OCI-LY1 (cell line): ENCODE measurements around the gene GTF3C1.

ENCODE experiments used
- H2AFZ ChIP-seq: fragments of 200-600 bp; sonication (generic), shearing (Covaris generic); 2 replicates; pipeline ENCODE4 v1.6.0; 2014; ENCODE audit warnings: antibody characterized with exemption, mild to moderate bottlenecking, low read length
- H3F3A ChIP-seq: fragments of 200-600 bp; sonication (generic), shearing (Covaris generic); 2 replicates; pipeline ENCODE4 v1.6.0; 2014; ENCODE audit warnings: mild to moderate bottlenecking, antibody characterized with exemption, low read length, moderate library complexity; ENCODE audit not compliant: insufficient read depth
- H3K27ac ChIP-seq: fragments of 200-600 bp; sonication (generic); 2 replicates; pipeline ENCODE4 v1.5.1; 2014; ENCODE audit warnings: low read length, mixed run types, mild to moderate bottlenecking, low read depth; ENCODE audit not compliant: poor library complexity, severe bottlenecking
- H3K27me3 ChIP-seq: fragments of 200-600 bp; sonication (generic); 2 replicates; pipeline ENCODE4 v1.6.0; 2014; ENCODE audit warnings: antibody characterized with exemption, mild to moderate bottlenecking, low read length, moderate library complexity; ENCODE audit not compliant: insufficient read depth
- H3K36me3 ChIP-seq: fragments of 200-600 bp; sonication (generic); 2 replicates; pipeline ENCODE4 v1.6.1; 2014; ENCODE audit warnings: mild to moderate bottlenecking, antibody characterized with exemption, low read length, moderate library complexity, mixed read lengths; ENCODE audit not compliant: insufficient read depth
- H3K4me1 ChIP-seq: fragments of 200-600 bp; sonication (generic); 2 replicates; pipeline ENCODE4 v1.5.1; 2014; ENCODE audit warnings: mild to moderate bottlenecking, low read length, moderate library complexity; ENCODE audit not compliant: insufficient read depth, severe bottlenecking
- H3K4me2 ChIP-seq: fragments of 200-600 bp; sonication (generic), shearing (Covaris generic); 2 replicates; pipeline ENCODE4 v1.6.1; 2014; ENCODE audit warnings: low read length
- H3K4me3 ChIP-seq: fragments of 200-600 bp; sonication (generic); 2 replicates; pipeline ENCODE4 v1.5.1; 2014; ENCODE audit warnings: low read length, low read depth, mild to moderate bottlenecking, mixed read lengths; ENCODE audit not compliant: poor library complexity, severe bottlenecking
- H3K79me2 ChIP-seq: fragments of 200-600 bp; shearing (Covaris generic); 2 replicates; pipeline ENCODE4 v1.6.1; 2016; ENCODE audit warnings: mixed run types, low read length, mixed read lengths; ENCODE audit not compliant: insufficient read depth
- H3K9ac ChIP-seq: fragments of 200-600 bp; sonication (generic), shearing (Covaris generic); 2 replicates; pipeline ENCODE4 v1.6.1; 2014; ENCODE audit warnings: mild to moderate bottlenecking, low read length, mixed read lengths
- H3K9me2 ChIP-seq: fragments of 200-600 bp; sonication (generic), shearing (Covaris generic); 2 replicates; pipeline ENCODE4 v1.6.1; 2014; ENCODE audit warnings: low read depth, mild to moderate bottlenecking, low read length, mixed read lengths
- H3K9me3 ChIP-seq: fragments of 200-600 bp; shearing (Covaris generic); 2 replicates; pipeline ENCODE4 v1.6.1; 2014; ENCODE audit warnings: low read length, mixed read lengths
- H4K20me1 ChIP-seq: fragments of 200-600 bp; sonication (generic), shearing (Covaris generic); 2 replicates; pipeline ENCODE4 v1.6.0; 2016; ENCODE audit warnings: mild to moderate bottlenecking, low read length; ENCODE audit not compliant: insufficient read depth
- CTCF ChIP-seq: fragments of 200-600 bp; sonication (generic), shearing (Covaris generic); IDR thresholded peaks from 2 replicates; pipeline ENCODE4 v1.5.1; 2017; ENCODE audit warnings: mild to moderate bottlenecking, antibody characterized with exemption, low read length, moderate library complexity, mixed read lengths
- EZH2 ChIP-seq: fragments of 200-600 bp; sonication (generic), shearing (Covaris generic); IDR thresholded peaks from 2 replicates; pipeline ENCODE4 v1.8.0; 2017; ENCODE audit warnings: borderline replicate concordance, mixed run types, mild to moderate bottlenecking, antibody characterized with exemption, low read length, moderate library complexity, mixed read lengths

The GTF3C1 gene

DNA sequence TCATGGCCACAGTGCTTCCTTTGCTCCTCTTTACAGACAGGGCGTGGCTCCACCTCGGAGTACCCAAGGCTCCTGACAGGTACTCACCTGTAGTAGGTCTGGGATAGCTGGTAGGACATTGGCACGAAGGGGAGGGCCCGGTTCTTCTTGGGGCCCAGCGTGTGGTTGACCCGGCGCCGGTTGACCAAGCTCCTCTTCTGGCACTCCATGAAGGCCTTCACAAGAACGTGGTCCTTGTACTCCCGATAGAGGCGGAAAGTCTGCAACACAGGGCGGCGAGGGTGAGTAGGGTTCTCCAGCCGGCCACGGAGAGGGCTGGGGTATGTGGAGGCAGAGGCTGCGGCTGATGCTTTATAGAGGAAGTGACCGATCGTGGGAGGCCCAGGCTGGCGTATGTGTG, 78.1 kb downstream of the GTF3C1 start:
- Histone ChIP-seq H4K20me1 (no peaks in the 10 kb centered on the region), H3K27me3 (no peaks in the 10 kb centered on the region), H2AFZ (no peak overlapping the region), H3K36me3 (peaks cover 85% of the 10 kb centered on the region), H3F3A (no peaks in the 10 kb centered on the region), H3K4me3 (no peak overlapping the region), H3K4me1 (no peaks in the 10 kb centered on the region), H3K79me2 (no peaks in the 10 kb centered on the region), H3K27ac (no peak overlapping the region), H3K9ac (no peak overlapping the region), H3K4me2 (no peak overlapping the region), H3K9me3 (no peaks in the 10 kb centered on the region), H3K9me2 (no peaks in the 10 kb centered on the region)
- TF ChIP-seq EZH2 (no peak), CTCF (no peak)

DNA sequence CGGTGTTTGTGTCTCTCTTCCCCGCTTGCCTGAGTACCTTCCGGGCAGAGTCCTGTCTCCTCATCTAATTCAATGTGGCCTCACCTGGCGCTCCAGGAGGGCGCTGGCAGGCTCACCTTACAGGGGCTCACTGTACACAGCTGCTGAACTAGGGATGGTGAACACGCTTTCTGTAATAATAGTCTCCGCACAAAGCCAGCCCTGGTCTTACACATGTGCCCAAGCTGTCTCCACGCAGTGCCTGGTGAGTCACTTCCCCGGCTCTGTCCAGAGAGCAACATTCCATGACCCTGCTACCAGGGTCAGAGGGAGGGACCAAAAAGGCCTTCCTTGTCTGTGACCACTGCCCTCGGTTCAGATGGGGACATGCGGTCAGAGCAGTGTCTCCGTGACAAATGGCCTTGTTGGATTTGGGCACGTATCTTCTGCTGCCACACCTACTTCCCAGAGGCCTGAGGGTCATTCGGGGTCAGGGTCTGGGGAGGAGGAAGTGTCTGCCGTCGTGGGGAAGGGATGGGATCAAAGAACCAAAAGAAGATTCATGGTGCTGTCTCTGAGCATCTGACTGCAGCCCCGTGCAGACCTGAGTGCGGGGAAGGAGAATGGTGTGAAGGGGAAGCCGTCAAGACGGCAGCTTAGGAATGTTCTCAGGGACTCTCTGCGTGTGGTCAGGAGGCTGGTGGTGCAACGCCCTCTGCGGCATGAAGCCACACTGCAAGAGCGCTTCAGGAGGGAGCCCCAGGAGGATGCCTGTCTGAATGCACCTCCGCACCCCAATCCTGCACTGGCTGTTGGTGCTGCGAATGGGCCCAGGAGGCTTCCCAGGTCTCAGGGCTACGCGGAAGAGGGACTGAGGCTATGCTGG, 78.9 kb downstream of the GTF3C1 start:
- H3F3A ChIP-seq, result no peaks in the 10 kb centered on the region
- no peak overlapping the region for H3K4me3 ChIP-seq
- TF ChIP-seq CTCF (no peak), EZH2 (no peak)
- no peak overlapping the region for H3K27ac ChIP-seq
- H3K79me2 ChIP-seq, result no peaks in the 10 kb centered on the region
- H3K4me2 ChIP-seq, result no peak overlapping the region
- no peak overlapping the region for H3K9ac ChIP-seq
- no peaks in the 10 kb centered on the region for H3K4me1 ChIP-seq
- no peaks in the 10 kb centered on the region for H3K9me2 ChIP-seq
- H3K36me3 ChIP-seq, result peaks cover 85% of the 10 kb centered on the region
- no peaks in the 10 kb centered on the region for H3K27me3 ChIP-seq
- H4K20me1 ChIP-seq, result no peaks in the 10 kb centered on the region
- H3K9me3 ChIP-seq, result no peaks in the 10 kb centered on the region
- H2AFZ ChIP-seq, result no peak overlapping the region

- H3K4me1 ChIP-seq, result no peaks in the 10 kb centered on the region
- H3K36me3 ChIP-seq, result peaks cover 87% of the 10 kb centered on the region
- TF ChIP-seq CTCF, result no peak
- no peak for TF ChIP-seq EZH2
- H3K9me3 ChIP-seq, result no peaks in the 10 kb centered on the region
- no peak overlapping the region for H3K4me3 ChIP-seq
- no peaks in the 10 kb centered on the region for H4K20me1 ChIP-seq
- H3K27me3 ChIP-seq, result no peaks in the 10 kb centered on the region
- no peak overlapping the region for H3K4me2 ChIP-seq
- no peaks in the 10 kb centered on the region for H3K79me2 ChIP-seq
- H3K27ac ChIP-seq, result no peak overlapping the region
- H3F3A ChIP-seq, result no peaks in the 10 kb centered on the region
- no peaks in the 10 kb centered on the region for H3K9me2 ChIP-seq
- no peak overlapping the region for H2AFZ ChIP-seq
- no peak overlapping the region for H3K9ac ChIP-seq
These were observed 80.7 kb downstream of the GTF3C1 start for GRCh38 chr16:27468941-27469531.
